Liver (tissue), 3 donors: ENCODE results near the gene BBS5.

Experiments used
- CTCF ChIP-seq: fragments of 150-350 bp; IDR thresholded peaks from 2 replicates; pipeline ENCODE4 v1.5.1; 2017; ENCODE audit warnings: improper control_type of control experiment, low read depth, low read length; ENCODE audit not compliant: missing input control
- EGR1 ChIP-seq, 2 donors: IDR thresholded peaks; 2 replicates each; pipeline ENCODE4 v1.6.1; 2016 to 2018; ENCODE audit warnings: antibody characterized with exemption in 2 of 2, low read depth in 2 of 2
- ZBTB33 ChIP-seq: IDR thresholded peaks from 2 replicates; pipeline ENCODE4 v1.6.1; 2016; ENCODE audit warnings: antibody characterized with exemption
- TF ChIP-seq, protein P1 (sequence below): IDR thresholded peaks from 2 replicates; pipeline ENCODE4 v1.6.1; 2016; ENCODE audit warnings: antibody characterized with exemption
- TF ChIP-seq, protein P2 (sequence below): IDR thresholded peaks from 2 replicates; pipeline ENCODE4 v1.6.1; 2016; ENCODE audit warnings: antibody characterized with exemption, mild to moderate bottlenecking
- donor health status: healthy.
- donor health status: healthy.

- TF ChIP-seq, protein P1, sequence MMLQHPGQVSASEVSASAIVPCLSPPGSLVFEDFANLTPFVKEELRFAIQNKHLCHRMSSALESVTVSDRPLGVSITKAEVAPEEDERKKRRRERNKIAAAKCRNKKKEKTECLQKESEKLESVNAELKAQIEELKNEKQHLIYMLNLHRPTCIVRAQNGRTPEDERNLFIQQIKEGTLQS: no peak
- TF ChIP-seq ZBTB33 (no peak), CTCF (no peak), EGR1 (IDR thresholded peaks at IDR 0.05; ENCODE audit: low read depth in 2 of 2) (no peak)
- TF ChIP-seq, protein P2, sequence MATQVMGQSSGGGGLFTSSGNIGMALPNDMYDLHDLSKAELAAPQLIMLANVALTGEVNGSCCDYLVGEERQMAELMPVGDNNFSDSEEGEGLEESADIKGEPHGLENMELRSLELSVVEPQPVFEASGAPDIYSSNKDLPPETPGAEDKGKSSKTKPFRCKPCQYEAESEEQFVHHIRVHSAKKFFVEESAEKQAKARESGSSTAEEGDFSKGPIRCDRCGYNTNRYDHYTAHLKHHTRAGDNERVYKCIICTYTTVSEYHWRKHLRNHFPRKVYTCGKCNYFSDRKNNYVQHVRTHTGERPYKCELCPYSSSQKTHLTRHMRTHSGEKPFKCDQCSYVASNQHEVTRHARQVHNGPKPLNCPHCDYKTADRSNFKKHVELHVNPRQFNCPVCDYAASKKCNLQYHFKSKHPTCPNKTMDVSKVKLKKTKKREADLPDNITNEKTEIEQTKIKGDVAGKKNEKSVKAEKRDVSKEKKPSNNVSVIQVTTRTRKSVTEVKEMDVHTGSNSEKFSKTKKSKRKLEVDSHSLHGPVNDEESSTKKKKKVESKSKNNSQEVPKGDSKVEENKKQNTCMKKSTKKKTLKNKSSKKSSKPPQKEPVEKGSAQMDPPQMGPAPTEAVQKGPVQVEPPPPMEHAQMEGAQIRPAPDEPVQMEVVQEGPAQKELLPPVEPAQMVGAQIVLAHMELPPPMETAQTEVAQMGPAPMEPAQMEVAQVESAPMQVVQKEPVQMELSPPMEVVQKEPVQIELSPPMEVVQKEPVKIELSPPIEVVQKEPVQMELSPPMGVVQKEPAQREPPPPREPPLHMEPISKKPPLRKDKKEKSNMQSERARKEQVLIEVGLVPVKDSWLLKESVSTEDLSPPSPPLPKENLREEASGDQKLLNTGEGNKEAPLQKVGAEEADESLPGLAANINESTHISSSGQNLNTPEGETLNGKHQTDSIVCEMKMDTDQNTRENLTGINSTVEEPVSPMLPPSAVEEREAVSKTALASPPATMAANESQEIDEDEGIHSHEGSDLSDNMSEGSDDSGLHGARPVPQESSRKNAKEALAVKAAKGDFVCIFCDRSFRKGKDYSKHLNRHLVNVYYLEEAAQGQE: no peak
Observed at GRCh38 chr2:169464882-169465281, 14.4 kb upstream of the BBS5 start.
